Measurements from ENCODE around the gene SPARCL1. TPM values are rescaled to one million over a fixed set of nuclear protein-coding genes. Genes with fewer than 3 reads are reported as not detected.

The SPARCL1 gene
- polyA plus RNA-seq, 1 donor (not counting 4 experiments of a cell fraction or from before 2014, with no cell fraction given), result not detected

DNA sequence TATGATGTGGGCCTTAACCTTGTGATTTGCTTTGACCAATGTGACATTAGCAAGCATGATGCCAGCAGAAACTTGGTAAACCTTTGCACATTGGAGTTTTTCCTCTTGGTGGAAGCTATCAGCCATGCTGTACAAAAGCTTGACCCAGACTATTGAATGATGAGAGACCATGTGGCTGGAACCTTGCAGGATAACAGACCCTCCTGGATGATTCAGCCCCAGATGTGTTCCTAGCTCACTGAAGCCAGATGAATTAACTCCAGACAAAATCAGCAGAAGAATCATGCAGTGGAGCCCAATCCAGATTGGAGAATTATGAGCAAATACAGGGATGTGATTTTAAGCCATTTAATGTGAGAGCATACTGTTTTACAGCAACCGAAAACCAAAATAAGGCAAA lies 16.8 kb downstream of the SPARCL1 start:
- TF ChIP-seq, protein P1, sequence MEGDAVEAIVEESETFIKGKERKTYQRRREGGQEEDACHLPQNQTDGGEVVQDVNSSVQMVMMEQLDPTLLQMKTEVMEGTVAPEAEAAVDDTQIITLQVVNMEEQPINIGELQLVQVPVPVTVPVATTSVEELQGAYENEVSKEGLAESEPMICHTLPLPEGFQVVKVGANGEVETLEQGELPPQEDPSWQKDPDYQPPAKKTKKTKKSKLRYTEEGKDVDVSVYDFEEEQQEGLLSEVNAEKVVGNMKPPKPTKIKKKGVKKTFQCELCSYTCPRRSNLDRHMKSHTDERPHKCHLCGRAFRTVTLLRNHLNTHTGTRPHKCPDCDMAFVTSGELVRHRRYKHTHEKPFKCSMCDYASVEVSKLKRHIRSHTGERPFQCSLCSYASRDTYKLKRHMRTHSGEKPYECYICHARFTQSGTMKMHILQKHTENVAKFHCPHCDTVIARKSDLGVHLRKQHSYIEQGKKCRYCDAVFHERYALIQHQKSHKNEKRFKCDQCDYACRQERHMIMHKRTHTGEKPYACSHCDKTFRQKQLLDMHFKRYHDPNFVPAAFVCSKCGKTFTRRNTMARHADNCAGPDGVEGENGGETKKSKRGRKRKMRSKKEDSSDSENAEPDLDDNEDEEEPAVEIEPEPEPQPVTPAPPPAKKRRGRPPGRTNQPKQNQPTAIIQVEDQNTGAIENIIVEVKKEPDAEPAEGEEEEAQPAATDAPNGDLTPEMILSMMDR (optimal IDR thresholded peaks at IDR 0.05 in 1 of 3, IDR thresholded peaks at IDR 0.05 in 1 of 3, conservative IDR thresholded peaks at IDR 0.05 in 1 of 3; ENCODE audit: extremely low read depth in 1 of 3, insufficient read depth in 2 of 3, low read length in 3 of 3), result no peak
- no peak for TF ChIP-seq EZH2 (IDR thresholded peaks at IDR 0.05; ENCODE audit: low read length)
- Histone ChIP-seq H3K4me3 (ENCODE audit: control insufficient read depth in 2 of 3, extremely low read depth in 1 of 3, insufficient read depth in 2 of 3, low read depth in 1 of 3, low read length in 3 of 3) (no peak overlapping the region), H3K9ac (ENCODE audit: control insufficient read depth, extremely low read depth, insufficient read depth, low read length) (no peak overlapping the region), H3K4me1 (ENCODE audit: control insufficient read depth, extremely low read depth, insufficient read depth, low read length) (no peaks in the 10 kb centered on the region), H3K27me3 (ENCODE audit: control insufficient read depth, extremely low read depth, insufficient read depth, low read length) (no peaks in the 10 kb centered on the region), H3K4me2 (ENCODE audit: control insufficient read depth, extremely low read depth, insufficient read depth, low read depth, low read length) (no peak overlapping the region), H2AFZ (ENCODE audit: control insufficient read depth, low read length) (no peak overlapping the region), H3K9me3 (ENCODE audit: control insufficient read depth, low read depth, low read length) (no peaks in the 10 kb centered on the region), H3K27ac (ENCODE audit: control insufficient read depth, insufficient read depth, low read length) (no peak overlapping the region), H3K79me2 (ENCODE audit: control insufficient read depth, insufficient read depth, low read length) (no peaks in the 10 kb centered on the region), H4K20me1 (ENCODE audit: control insufficient read depth, extremely low read depth, insufficient read depth, low read length) (no peaks in the 10 kb centered on the region), H3K9me1 (ENCODE audit: control insufficient read depth, extremely low read depth, insufficient read depth, low read length) (no peaks in the 10 kb centered on the region), H3K36me3 (ENCODE audit: control insufficient read depth in 2 of 2, extremely low read depth in 1 of 2, insufficient read depth in 2 of 2, low read length in 2 of 2) (no peaks in the 10 kb centered on the region)
- DNase-seq (ENCODE audit: low read depth, low spot score) (no peak), FAIRE-seq (no peak)
- dilution Hi-C loops (cut with MboI; ENCODE audit: extremely low pct_ligation_motif_present, low sequenced_read_pairs), result no loop called here

DNA sequence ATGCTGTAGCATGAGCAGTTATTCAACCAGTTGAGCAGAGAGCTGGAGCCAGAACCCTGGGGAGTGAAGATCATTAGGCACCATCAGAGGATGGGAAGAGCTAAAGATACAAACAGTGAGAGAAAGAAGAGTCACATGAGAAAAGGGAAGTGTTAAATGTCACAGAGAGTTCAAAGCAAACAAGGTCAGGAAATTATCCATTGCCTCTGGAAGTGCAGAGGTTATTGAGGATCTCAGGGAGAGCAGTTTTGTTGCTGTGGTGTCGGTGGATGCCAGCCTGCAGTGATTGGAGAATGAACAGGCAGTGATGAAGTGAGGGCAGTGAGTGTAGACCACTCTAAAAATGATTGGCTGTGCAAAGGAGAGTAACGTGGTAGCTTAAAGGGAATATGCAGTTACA lies 17.7 kb downstream of the SPARCL1 start:
- Histone ChIP-seq H3K27me3 (ENCODE audit: control insufficient read depth, extremely low read depth, insufficient read depth, low read length) (no peaks in the 10 kb centered on the region), H3K36me3 (ENCODE audit: control insufficient read depth in 2 of 2, extremely low read depth in 1 of 2, insufficient read depth in 2 of 2, low read length in 2 of 2) (no peaks in the 10 kb centered on the region), H4K20me1 (ENCODE audit: control insufficient read depth, extremely low read depth, insufficient read depth, low read length) (no peaks in the 10 kb centered on the region), H3K4me1 (ENCODE audit: control insufficient read depth, extremely low read depth, insufficient read depth, low read length) (peaks cover 3% of the 10 kb centered on the region), H3K9me3 (ENCODE audit: control insufficient read depth, low read depth, low read length) (no peaks in the 10 kb centered on the region), H3K9ac (ENCODE audit: control insufficient read depth, extremely low read depth, insufficient read depth, low read length) (no peak overlapping the region), H3K27ac (ENCODE audit: control insufficient read depth, insufficient read depth, low read length) (no peak overlapping the region), H3K4me2 (ENCODE audit: control insufficient read depth, extremely low read depth, insufficient read depth, low read depth, low read length) (no peak overlapping the region), H2AFZ (ENCODE audit: control insufficient read depth, low read length) (no peak overlapping the region), H3K79me2 (ENCODE audit: control insufficient read depth, insufficient read depth, low read length) (no peaks in the 10 kb centered on the region), H3K4me3 (ENCODE audit: control insufficient read depth in 2 of 3, extremely low read depth in 1 of 3, insufficient read depth in 2 of 3, low read depth in 1 of 3, low read length in 3 of 3) (no peak overlapping the region), H3K9me1 (ENCODE audit: control insufficient read depth, extremely low read depth, insufficient read depth, low read length) (no peaks in the 10 kb centered on the region)
- no peak for TF ChIP-seq EZH2 (IDR thresholded peaks at IDR 0.05; ENCODE audit: low read length)
- TF ChIP-seq, protein P1 (optimal IDR thresholded peaks at IDR 0.05 in 1 of 3, IDR thresholded peaks at IDR 0.05 in 1 of 3, conservative IDR thresholded peaks at IDR 0.05 in 1 of 3; ENCODE audit: extremely low read depth in 1 of 3, insufficient read depth in 2 of 3, low read length in 3 of 3), result no peak
- dilution Hi-C loops (cut with MboI; ENCODE audit: extremely low pct_ligation_motif_present, low sequenced_read_pairs), result no loop called here
- FAIRE-seq (no peak), DNase-seq (ENCODE audit: low read depth, low spot score) (no peak)
